ENCODE measurements around the gene PHKB.

The PHKB gene

GRCh38 chr16:47565454-47565853 is 104.3 kb downstream of the PHKB start:
- DNase-seq (ENCODE audit: low read depth in 2 of 2, low spot score in 1 of 2), result no peak

- no peak for DNase-seq (ENCODE audit: low read depth in 2 of 2, low spot score in 1 of 2)
Measured at GRCh38 chr16:47567321-47567720, 106.2 kb downstream of the PHKB start.

GRCh38 chr16:47568351-47568750 is 107.2 kb downstream of the PHKB start:
- no peak for DNase-seq (ENCODE audit: low read depth in 2 of 2, low spot score in 1 of 2)

GRCh38 chr16:47571049-47571448 is 109.9 kb downstream of the PHKB start:
- no peak for DNase-seq (ENCODE audit: low read depth in 2 of 2, low spot score in 1 of 2)

GRCh38 chr16:47571711-47572110 is 110.6 kb downstream of the PHKB start:
- DNase-seq (ENCODE audit: low read depth in 2 of 2, low spot score in 1 of 2), result no peak

GRCh38 chr16:47574091-47575054 is 113.2 kb downstream of the PHKB start:
- DNase-seq (ENCODE audit: low read depth in 2 of 2, low spot score in 1 of 2), result no peak

- no peak for DNase-seq (ENCODE audit: low read depth in 2 of 2, low spot score in 1 of 2)
Measured at GRCh38 chr16:47577029-47577428, 115.9 kb downstream of the PHKB start.

GRCh38 chr16:47578033-47578432 is 116.9 kb downstream of the PHKB start:
- no peak for DNase-seq (ENCODE audit: low read depth in 2 of 2, low spot score in 1 of 2)

GRCh38 chr16:47578573-47578972 is 117.4 kb downstream of the PHKB start:
- DNase-seq (ENCODE audit: low read depth in 2 of 2, low spot score in 1 of 2), result no peak

GRCh38 chr16:47581114-47581513 is 120.0 kb downstream of the PHKB start:
- DNase-seq (ENCODE audit: low read depth in 2 of 2, low spot score in 1 of 2), result no peak

- no peak for DNase-seq (ENCODE audit: low read depth in 2 of 2, low spot score in 1 of 2)
Measured at GRCh38 chr16:47584464-47585225, 123.5 kb downstream of the PHKB start.

- no peak for DNase-seq (ENCODE audit: low read depth in 2 of 2, low spot score in 1 of 2)
Measured at GRCh38 chr16:47586121-47586520, 125.0 kb downstream of the PHKB start.

GRCh38 chr16:47590472-47590871 is 129.3 kb downstream of the PHKB start:
- no peak for DNase-seq (ENCODE audit: low read depth in 2 of 2, low spot score in 1 of 2)

GRCh38 chr16:47592232-47592631 is 131.1 kb downstream of the PHKB start:
- no peak for DNase-seq (ENCODE audit: low read depth in 2 of 2, low spot score in 1 of 2)

- DNase-seq (ENCODE audit: low read depth in 2 of 2, low spot score in 1 of 2), result no peak
Measured at GRCh38 chr16:47599512-47599911, 138.4 kb downstream of the PHKB start.

GRCh38 chr16:47600376-47600775 is 139.2 kb downstream of the PHKB start:
- DNase-seq (ENCODE audit: low read depth in 2 of 2, low spot score in 1 of 2), result no peak

- no peak for DNase-seq (ENCODE audit: low read depth in 2 of 2, low spot score in 1 of 2)
Measured at GRCh38 chr16:47604306-47604705, 143.2 kb downstream of the PHKB start.

GRCh38 chr16:47611042-47611441 is 149.9 kb downstream of the PHKB start:
- DNase-seq (ENCODE audit: low read depth in 2 of 2, low spot score in 1 of 2), result no peak

- no peak for DNase-seq (ENCODE audit: low read depth in 2 of 2, low spot score in 1 of 2)
Measured at GRCh38 chr16:47611848-47612493, 150.8 kb downstream of the PHKB start.

GRCh38 chr16:47612711-47613110 is 151.6 kb downstream of the PHKB start:
- DNase-seq (ENCODE audit: low read depth in 2 of 2, low spot score in 1 of 2), result no peak

- DNase-seq (ENCODE audit: low read depth in 2 of 2, low spot score in 1 of 2), result no peak
Measured at GRCh38 chr16:47613251-47613650, 152.1 kb downstream of the PHKB start.

GRCh38 chr16:47617732-47618131 is 156.6 kb downstream of the PHKB start:
- DNase-seq (ENCODE audit: low read depth in 2 of 2, low spot score in 1 of 2), result no peak
